Neural progenitor cell (in vitro differentiated cells): Measurements from ENCODE around the gene ATP6V1E1. TPM values are rescaled to one million over a fixed set of nuclear protein-coding genes. Genes with fewer than 3 reads are reported as not detected.
"Not testable (repeated sequence)": the region's sequence is repeated elsewhere in the genome, so short reads cannot be mapped to it uniquely, and the experiment has no call there.

Experiments used
- DNase-seq: peaks from one replicate; pipeline ENCODE4 v3.0.0-alpha.2; 2016; ENCODE audit warnings: low spot score
- H2AFZ ChIP-seq: fragments of 200-600 bp; sonication (generic); replicated peaks from 2 replicates; pipeline ENCODE4 v1.6.1; 2016; ENCODE audit warnings: antibody characterized with exemption
- H3F3A ChIP-seq: fragments of 200-600 bp; sonication (generic); 2 replicates; pipeline ENCODE4 v1.6.1; 2016; ENCODE audit warnings: antibody characterized with exemption, low read depth
- H3K27ac ChIP-seq: fragments of 200-600 bp; sonication (generic); 2 replicates; pipeline ENCODE4 v1.5.1; 2016; ENCODE audit warnings: mild to moderate bottlenecking
- H3K27me3 ChIP-seq: fragments of 200-600 bp; sonication (generic); 2 replicates; pipeline ENCODE4 v1.6.1; 2016; ENCODE audit warnings: mild to moderate bottlenecking, moderate library complexity
- H3K36me3 ChIP-seq: fragments of 200-600 bp; sonication (generic); 2 replicates; pipeline ENCODE4 v1.5.1; 2016
- H3K4me1 ChIP-seq: fragments of 200-600 bp; sonication (generic); 2 replicates; pipeline ENCODE4 v1.6.1; 2016; ENCODE audit warnings: mixed run types
- H3K4me2 ChIP-seq: fragments of 200-600 bp; sonication (generic); 2 replicates; pipeline ENCODE4 v1.6.1; 2016
- H3K4me3 ChIP-seq: fragments of 200-600 bp; sonication (generic); 2 replicates; pipeline ENCODE4 v1.5.1; 2016
- H3K79me2 ChIP-seq: fragments of 200-600 bp; sonication (generic); 2 replicates; pipeline ENCODE4 v1.6.1; 2016; ENCODE audit warnings: low read depth
- H3K9ac ChIP-seq: fragments of 200-600 bp; sonication (generic); 2 replicates; pipeline ENCODE4 v1.6.1; 2016
- H3K9me3 ChIP-seq: fragments of 200-600 bp; sonication (generic); 2 replicates; pipeline ENCODE4 v1.5.1; 2016; ENCODE audit warnings: low read depth
- H4K20me1 ChIP-seq: fragments of 200-600 bp; sonication (generic); 2 replicates; pipeline ENCODE4 v1.6.1; 2016; ENCODE audit warnings: low read depth
- H3K27ac Mint-ChIP-seq: 3 replicates; pipeline ENCODE4 v1.8.0; 2021; ENCODE audit warnings: mixed read lengths
- H3K27me3 Mint-ChIP-seq: 2 replicates; pipeline ENCODE4 v1.8.0; 2022; ENCODE audit warnings: low read depth, mild to moderate bottlenecking, inconsistent platforms, moderate library complexity, mixed read lengths; ENCODE audit not compliant: insufficient read depth
- H3K36me3 Mint-ChIP-seq: 3 replicates; pipeline ENCODE4 v1.8.0; 2021; ENCODE audit warnings: mixed read lengths
- H3K4me1 Mint-ChIP-seq: 3 replicates; pipeline ENCODE4 v1.8.0; 2021; ENCODE audit warnings: mixed read lengths
- H3K4me3 Mint-ChIP-seq: 3 replicates; pipeline ENCODE4 v1.8.0; 2021; ENCODE audit warnings: mild to moderate bottlenecking, moderate library complexity, mixed read lengths
- H3K9me3 Mint-ChIP-seq: 3 replicates; pipeline ENCODE4 v1.8.0; 2020; ENCODE audit warnings: mixed read lengths
- CTCF ChIP-seq: fragments of 200-600 bp; sonication (generic); IDR thresholded peaks from 2 replicates; pipeline ENCODE4 v1.5.1; 2017; ENCODE audit warnings: antibody characterized with exemption, mild to moderate bottlenecking
- EZH2 ChIP-seq: fragments of 200-600 bp; sonication (generic); IDR thresholded peaks from 2 replicates; pipeline ENCODE4 v1.6.1; 2017; ENCODE audit warnings: antibody characterized with exemption, mild to moderate bottlenecking, moderate library complexity
- EZH2phosphoT487 ChIP-seq: fragments of 200-600 bp; sonication (generic); IDR thresholded peaks from 2 replicates; pipeline ENCODE4 v1.6.1; 2017; ENCODE audit warnings: antibody characterized with exemption
- total RNA-seq: library from RNA; depleted of rRNA; stranded (reverse); fragments of >200 nt; gene quantifications from 2 replicates; pipeline ENCODE4 v1.2.3, GENCODE V29; 2015; ENCODE audit warnings: low replicate concordance

ATP6V1E1 gene
- total RNA-seq, 1 donor from 2014 or later, result 87.1 TPM

- Histone ChIP-seq H3K36me3 (no peaks in the 10 kb centered on the region), H3K4me1 (peaks cover 21% of the 10 kb centered on the region), H3K27me3 (no peaks in the 10 kb centered on the region), H3K4me2 (peak overlapping the region; percentile 6), H3K9me3 (no peaks in the 10 kb centered on the region), H3K79me2 (no peaks in the 10 kb centered on the region), H3F3A (peaks cover 20% of the 10 kb centered on the region), H3K27ac (no peak overlapping the region), H3K4me3 (no peak overlapping the region), H2AFZ (peak overlapping the region; percentile 53), H3K9ac (no peak overlapping the region), H4K20me1 (no peaks in the 10 kb centered on the region)
- H3K36me3 Mint-ChIP-seq, result peaks cover 2% of the 10 kb centered on the region
- H3K4me1 Mint-ChIP-seq, result peaks cover 37% of the 10 kb centered on the region
- no peak for DNase-seq
- peak overlapping the region; percentile 88 for H3K27ac Mint-ChIP-seq
- H3K4me3 Mint-ChIP-seq, result no peak overlapping the region
- TF ChIP-seq EZH2 (no peak), EZH2phosphoT487 (no peak), CTCF (no peak)
- H3K27me3 Mint-ChIP-seq, result peaks cover 10% of the 10 kb centered on the region
- H3K9me3 Mint-ChIP-seq, result no peaks in the 10 kb centered on the region
Measured at GRCh38 chr22:17569971-17570511, 58.5 kb downstream of the ATP6V1E1 start.

- H3K9ac ChIP-seq, result no peak overlapping the region
- DNase-seq, result no peak
- H3K27me3 ChIP-seq, result no peaks in the 10 kb centered on the region
- TF ChIP-seq EZH2phosphoT487 (no peak), EZH2 (no peak), CTCF (no peak)
- no peak overlapping the region for H3K27ac Mint-ChIP-seq
- no peaks in the 10 kb centered on the region for H4K20me1 ChIP-seq
- H3K36me3 Mint-ChIP-seq, result no peaks in the 10 kb centered on the region
- no peaks in the 10 kb centered on the region for H3K79me2 ChIP-seq
- peaks cover 37% of the 10 kb centered on the region for H3F3A ChIP-seq
- H3K4me3 Mint-ChIP-seq, result no peak overlapping the region
- peaks cover 35% of the 10 kb centered on the region for H3K4me1 ChIP-seq
- H3K9me3 Mint-ChIP-seq, result peaks cover 3% of the 10 kb centered on the region
- H3K4me2 ChIP-seq, result no peak overlapping the region
- no peak overlapping the region for H3K4me3 ChIP-seq
- H3K36me3 ChIP-seq, result no peaks in the 10 kb centered on the region
- H3K4me1 Mint-ChIP-seq, result peaks cover 43% of the 10 kb centered on the region
- H2AFZ ChIP-seq, result no peak overlapping the region
- peaks cover 14% of the 10 kb centered on the region for H3K27me3 Mint-ChIP-seq
- H3K9me3 ChIP-seq, result no peaks in the 10 kb centered on the region
- no peak overlapping the region for H3K27ac ChIP-seq
Measured at GRCh38 chr22:17566776-17567175, 61.8 kb downstream of the ATP6V1E1 start.

GRCh38 chr22:17566016-17566687, 62.4 kb downstream of the ATP6V1E1 start:
- Mint-ChIP-seq H3K27me3 (peaks cover 14% of the 10 kb centered on the region), H3K4me3 (peak overlapping the region; percentile 19), H3K4me1 (peaks cover 40% of the 10 kb centered on the region)
- not testable (repeated sequence) for H2AFZ ChIP-seq, H3K36me3 ChIP-seq, H3K9ac ChIP-seq, H3K4me2 ChIP-seq, H3K27ac Mint-ChIP-seq, DNase-seq, H3K4me3 ChIP-seq, H3K27me3 ChIP-seq, H3K9me3 ChIP-seq, H3K79me2 ChIP-seq, H3K27ac ChIP-seq, H4K20me1 ChIP-seq, H3K36me3 Mint-ChIP-seq, H3K9me3 Mint-ChIP-seq
- peaks cover 35% of the 10 kb centered on the region for H3F3A ChIP-seq
- H3K4me1 ChIP-seq, result peaks cover 33% of the 10 kb centered on the region

- H3K27me3 Mint-ChIP-seq, result peaks cover 5% of the 10 kb centered on the region
- Histone ChIP-seq H3K36me3 (peaks cover 1% of the 10 kb centered on the region), H3F3A (peaks cover 25% of the 10 kb centered on the region), H3K27ac (peak overlapping the region; percentile 16), H3K79me2 (no peaks in the 10 kb centered on the region), H3K27me3 (no peaks in the 10 kb centered on the region), H3K4me2 (no peak overlapping the region), H3K4me1 (peaks cover 17% of the 10 kb centered on the region), H3K9ac (no peak overlapping the region), H3K4me3 (no peak overlapping the region), H4K20me1 (no peaks in the 10 kb centered on the region), H3K9me3 (no peaks in the 10 kb centered on the region), H2AFZ (no peak overlapping the region)
- TF ChIP-seq EZH2 (no peak), EZH2phosphoT487 (no peak), CTCF (no peak)
- H3K27ac Mint-ChIP-seq, result no peak overlapping the region
- peaks cover 15% of the 10 kb centered on the region for H3K36me3 Mint-ChIP-seq
- peaks cover 19% of the 10 kb centered on the region for H3K4me1 Mint-ChIP-seq
- H3K9me3 Mint-ChIP-seq, result peaks cover 16% of the 10 kb centered on the region
- no peak for DNase-seq
- no peak overlapping the region for H3K4me3 Mint-ChIP-seq
Measured at GRCh38 chr22:17563936-17564391, 64.6 kb downstream of the ATP6V1E1 start.
